GM18519 (cell line): ENCODE results near the gene JAKMIP1.

Experiments
- ATAC-seq: cut with Tn5 transposase; IDR thresholded peaks from one replicate; pipeline ENCODE4 v1.9.1; 2021; ENCODE audit warnings: mild to moderate bottlenecking, moderate library complexity; ENCODE audit not compliant: unreplicated experiment, low FRiP score

JAKMIP1 gene

GRCh38 chr4:6123116-6123515, 77.2 kb downstream of the JAKMIP1 start:
- no peak for ATAC-seq

GRCh38 chr4:6122496-6122895, 77.9 kb downstream of the JAKMIP1 start:
- ATAC-seq: no peak

- no peak for ATAC-seq
These were observed 78.4 kb downstream of the JAKMIP1 start for GRCh38 chr4:6121941-6122340.

DNA sequence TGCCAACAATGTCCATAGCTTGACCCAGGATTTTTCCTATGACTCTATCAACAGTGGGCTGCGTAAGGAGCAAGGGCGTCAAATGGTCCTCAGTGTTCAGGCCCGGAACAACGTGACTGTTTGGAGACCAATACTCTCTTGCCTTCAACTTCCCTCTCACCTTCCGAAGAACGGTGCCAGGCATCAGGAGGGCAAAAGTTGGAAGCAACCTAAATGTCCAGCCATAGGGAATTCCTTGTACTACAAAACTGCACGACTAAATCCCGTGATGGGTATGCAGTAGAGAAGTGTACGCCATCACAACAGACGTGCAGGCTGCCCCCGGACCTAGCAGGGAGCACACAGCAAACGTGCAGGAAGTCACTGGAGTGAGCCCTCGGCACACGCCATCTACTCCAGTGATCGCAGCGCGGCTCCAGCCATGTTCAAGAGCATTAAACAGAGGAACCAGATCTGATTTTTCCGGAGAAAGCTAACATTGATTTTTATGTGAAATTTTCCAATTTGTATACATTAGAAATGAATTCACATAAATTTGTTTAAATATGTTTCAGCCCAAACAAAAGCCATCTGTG, 79.0 kb downstream of the JAKMIP1 start:
- no peak for ATAC-seq

DNA sequence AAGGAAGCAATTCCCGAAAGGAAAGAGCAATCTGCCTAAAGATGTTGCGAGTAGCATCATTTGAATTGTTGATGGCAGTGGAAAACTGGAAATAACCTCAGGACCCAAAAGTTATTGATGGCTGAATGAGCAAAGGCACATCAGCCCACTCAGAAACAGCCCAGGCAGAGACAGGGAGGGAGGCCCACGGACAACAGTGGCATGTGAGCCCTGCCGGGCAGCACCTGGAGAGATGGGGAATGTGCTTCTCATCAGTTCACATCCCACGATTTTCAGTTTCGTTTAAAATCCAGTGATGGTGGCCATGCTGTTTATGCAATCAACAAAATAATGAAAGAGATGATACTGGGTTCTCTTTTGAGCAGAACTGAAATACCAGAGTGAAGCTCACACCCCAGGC, 80.0 kb downstream of the JAKMIP1 start:
- no peak for ATAC-seq

DNA sequence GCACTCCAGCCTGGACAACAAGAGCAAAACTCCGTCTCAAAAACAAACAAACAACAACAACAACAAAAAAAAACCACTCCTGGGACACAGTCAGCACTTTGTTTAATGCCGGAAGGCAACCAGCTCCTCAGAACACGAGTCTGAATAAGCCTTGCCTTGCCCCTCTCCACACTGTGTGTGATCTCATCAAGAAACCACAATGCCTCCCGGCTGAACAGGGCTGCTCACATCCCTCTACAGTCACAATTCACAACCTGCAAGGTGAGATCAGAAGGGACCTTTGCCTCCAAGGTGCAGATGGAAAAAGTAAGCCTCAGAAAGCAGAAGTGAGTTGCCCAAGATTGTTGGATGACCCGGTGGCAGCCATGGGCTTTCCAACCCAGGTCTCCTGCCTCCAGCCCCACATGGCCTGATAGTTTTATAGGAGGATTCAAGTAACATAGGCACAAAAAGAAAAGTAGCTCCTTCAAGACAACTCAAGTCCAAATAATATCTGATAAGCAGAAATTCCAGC, 80.8 kb downstream of the JAKMIP1 start:
- no peak for ATAC-seq

- no peak for ATAC-seq
These were observed 82.1 kb downstream of the JAKMIP1 start for GRCh38 chr4:6118201-6118600.

DNA sequence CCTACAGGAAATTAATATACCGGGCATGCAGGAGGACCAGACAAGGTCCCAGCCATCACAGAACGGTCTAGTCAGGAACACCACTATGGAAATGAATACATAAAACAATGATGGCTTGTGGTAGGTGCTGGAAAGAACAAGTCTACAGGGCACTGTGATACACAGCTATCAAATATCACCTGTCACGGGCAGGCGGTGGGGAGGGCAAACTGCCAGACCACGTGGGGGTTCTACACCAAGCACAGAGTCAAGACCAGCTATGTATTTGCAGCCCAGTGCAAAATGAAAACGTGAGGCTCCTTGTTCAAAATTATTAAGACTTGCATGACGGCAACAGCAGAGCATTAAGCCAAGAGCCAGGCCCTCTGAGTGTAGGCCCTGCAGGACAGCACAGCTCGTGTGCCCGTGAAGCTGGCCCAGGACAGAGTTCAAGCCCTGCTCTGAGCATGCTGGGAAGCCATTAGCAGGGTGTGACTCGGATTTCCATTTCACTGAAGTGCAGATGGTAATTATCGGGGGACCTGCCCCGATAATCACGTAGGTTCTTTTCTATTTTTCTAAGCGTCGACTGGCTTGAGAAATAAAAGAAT, 83.6 kb downstream of the JAKMIP1 start:
- no peak for ATAC-seq

DNA sequence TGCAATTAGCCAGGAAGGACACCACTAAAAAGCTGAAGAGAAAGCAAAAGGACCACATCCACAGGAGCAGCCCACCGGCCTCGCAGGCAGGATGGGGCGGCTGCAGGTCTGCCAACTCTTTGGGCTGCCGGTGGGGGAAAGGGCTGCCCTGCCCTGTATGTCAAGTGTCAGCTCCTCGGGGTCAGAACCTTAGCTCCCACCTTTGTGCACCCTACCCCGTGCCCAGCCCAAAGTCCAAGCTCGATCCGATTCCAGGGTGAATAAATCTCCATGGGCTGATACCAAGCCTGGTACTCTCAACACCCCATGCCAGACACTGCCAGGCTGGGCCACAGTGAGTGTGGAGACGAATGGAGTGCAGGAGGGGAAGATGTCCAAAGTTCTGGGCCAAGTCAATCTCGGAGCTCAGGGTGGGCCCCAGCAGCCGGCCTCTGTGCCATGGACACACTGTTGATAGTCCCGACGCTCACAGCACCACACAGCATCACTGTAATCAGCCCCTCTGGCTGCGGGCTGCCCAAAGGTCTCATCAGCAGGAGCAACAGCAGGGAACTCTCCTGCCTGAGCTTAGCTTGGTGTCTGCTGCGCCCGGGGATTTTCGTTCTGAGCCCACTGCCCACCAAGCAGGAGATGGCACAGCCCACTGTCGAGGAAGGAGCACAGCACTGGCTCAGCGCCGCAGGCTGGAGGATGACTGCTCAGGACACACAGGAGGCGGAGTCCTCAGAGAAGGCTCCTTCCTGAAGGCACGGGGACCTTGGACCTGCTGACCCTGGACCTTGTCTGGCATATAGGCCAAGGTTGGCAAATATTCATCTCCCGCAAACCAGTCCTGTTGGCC, 84.4 kb downstream of the JAKMIP1 start:
- ATAC-seq: no peak

GRCh38 chr4:6115342-6115741, 85.0 kb downstream of the JAKMIP1 start:
- ATAC-seq: no peak

GRCh38 chr4:6114601-6115000, 85.7 kb downstream of the JAKMIP1 start:
- no peak for ATAC-seq

GRCh38 chr4:6114181-6114580, 86.2 kb downstream of the JAKMIP1 start:
- no peak for ATAC-seq

- no peak for ATAC-seq
These were observed 86.7 kb downstream of the JAKMIP1 start for GRCh38 chr4:6113641-6114040.

GRCh38 chr4:6112606-6113290, 87.6 kb downstream of the JAKMIP1 start:
- ATAC-seq: no peak

GRCh38 chr4:6111354-6111960, 88.9 kb downstream of the JAKMIP1 start:
- ATAC-seq: no peak

GRCh38 chr4:6110681-6111353, 89.5 kb downstream of the JAKMIP1 start:
- no peak for ATAC-seq

DNA sequence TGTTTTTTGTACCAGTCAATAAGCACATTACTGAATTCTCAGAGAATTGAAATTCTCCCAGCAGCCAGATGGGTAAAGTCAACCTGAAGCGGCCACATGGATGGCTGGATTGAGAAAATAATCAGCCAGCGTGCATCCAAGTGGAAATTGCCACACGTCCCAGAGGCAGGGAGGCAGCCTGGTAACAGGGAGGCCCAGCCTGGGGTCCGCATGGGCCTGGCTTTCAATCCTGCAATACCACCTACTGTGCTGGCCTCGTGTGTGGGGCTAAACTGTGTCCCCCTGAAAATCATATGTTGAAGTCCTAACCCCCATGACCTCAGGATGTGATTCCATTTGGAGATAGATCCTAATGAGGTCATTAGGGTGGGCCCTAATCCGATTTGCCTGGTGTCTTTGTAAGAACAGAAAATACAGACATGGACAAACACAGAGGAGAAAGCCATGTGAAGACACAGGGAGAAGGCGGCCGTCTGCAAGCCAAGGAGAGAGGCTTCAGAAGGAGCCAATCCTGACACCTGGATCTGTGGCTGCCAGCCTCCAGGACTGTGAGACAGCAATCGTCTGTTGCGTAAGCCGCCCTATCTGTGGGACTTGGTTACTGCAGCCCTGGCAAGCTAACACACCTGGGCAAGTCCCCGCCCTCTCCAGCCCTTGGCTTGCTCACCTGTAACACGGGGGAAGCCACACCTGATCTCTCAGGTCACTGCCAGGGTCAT, 90.3 kb downstream of the JAKMIP1 start:
- ATAC-seq: no peak

DNA sequence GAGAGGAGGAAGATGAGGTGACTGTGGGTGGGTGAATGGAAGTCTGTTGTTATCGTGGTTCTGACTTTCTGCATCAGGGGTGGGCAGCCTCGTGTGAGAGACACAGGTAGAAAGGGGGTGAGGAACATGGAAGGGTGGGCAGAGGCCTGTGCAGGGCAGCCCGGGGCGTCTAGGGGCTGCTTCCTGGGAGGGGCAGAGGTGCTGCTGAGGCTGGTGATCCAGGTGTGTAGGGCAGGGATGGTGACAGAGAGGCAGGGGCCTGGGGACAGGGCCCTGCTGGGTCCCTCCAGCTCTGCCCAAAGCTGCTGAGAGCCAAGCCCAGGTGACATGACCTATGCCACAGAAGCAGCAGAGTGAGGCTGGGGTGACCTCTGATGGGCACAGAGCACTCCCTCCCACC, 92.5 kb downstream of the JAKMIP1 start:
- no peak for ATAC-seq

DNA sequence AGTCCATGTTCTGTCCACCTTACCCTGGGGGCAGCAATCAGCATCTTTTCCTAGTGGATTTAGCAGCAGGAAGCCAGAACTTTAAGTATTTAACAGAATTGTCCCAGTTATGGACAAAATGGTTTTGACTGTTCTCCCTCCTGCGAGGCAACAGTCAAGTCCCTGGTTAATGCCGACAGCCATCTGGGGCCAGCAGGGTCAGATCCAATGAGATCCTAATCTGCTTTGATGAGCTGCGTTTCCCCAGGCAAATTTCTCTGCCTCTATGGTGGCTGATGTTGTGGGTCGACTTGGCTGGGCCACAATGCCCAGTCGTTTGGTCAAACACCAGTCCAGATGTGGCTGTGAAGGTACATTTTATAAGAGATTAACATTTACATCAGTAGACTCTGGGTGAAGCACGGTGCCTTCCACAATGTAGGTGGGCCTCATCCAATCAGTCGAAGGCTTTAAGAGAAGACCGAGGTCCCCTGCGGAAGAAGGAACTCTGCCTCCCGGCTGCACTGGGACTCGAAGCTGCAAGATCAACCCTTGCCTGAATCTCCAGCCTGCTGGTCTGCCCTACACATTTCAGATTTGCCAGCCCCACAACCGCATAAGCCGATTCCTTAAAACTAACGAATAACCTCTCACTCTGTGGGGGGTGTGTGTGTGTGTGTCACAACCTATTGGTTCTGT, 93.1 kb downstream of the JAKMIP1 start:
- no peak for ATAC-seq
